Stimulated activated CD4-positive, alpha-beta T cell treated with anti-CD3 and anti-CD28 coated beads, Interleukin-1b, Interleukin-23, amount 100 ng/mL, for 1 hour (primary cell): ENCODE data around the gene GFOD1.

ENCODE experiments used
- DNase-seq, 2 donors: peaks; one replicate each; pipeline ENCODE4 v3.0.0-alpha.2; 2020; ENCODE audit warnings: low read depth in 2 of 2

Gene GFOD1

DNA sequence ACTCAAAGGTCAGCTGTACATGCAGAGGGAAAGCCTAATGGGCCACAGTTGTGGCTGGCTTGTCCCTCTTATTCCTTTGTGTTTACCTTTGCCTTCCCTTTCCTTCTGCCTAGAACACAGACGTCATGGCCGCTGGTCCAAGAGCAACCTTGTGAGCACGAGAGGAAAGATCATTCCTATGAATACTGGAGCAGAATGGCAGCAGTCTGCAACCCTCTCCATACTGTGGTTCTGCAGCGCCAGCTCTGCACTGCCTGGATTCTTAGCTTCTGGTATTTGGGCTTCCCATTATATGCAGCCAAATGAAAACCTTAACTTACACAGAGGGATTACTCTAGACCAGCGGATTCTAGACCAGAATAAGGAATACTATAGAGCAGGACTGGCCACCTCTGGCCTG, 171.5 kb downstream of the GFOD1 start:
- no peak for DNase-seq

DNA sequence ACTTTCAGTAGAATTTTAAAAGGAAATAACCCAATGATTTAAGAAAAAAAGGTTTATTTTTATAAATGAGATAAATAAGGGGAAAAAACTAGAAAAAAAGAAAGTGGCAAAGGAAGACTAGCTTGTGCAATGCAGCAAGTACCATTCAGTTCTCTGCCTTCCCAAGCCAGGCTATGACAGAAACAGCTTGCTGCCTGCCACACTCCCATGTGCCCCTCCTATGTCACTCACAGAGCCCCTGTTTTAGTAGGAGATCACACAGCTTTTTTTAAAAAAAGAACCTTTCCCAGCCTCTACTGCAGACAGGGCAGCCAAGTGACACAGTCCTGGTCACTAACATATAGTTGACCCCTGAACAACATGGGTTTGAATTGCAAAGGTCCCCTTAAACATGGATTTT, 172.6 kb downstream of the GFOD1 start:
- no peak for DNase-seq

DNA sequence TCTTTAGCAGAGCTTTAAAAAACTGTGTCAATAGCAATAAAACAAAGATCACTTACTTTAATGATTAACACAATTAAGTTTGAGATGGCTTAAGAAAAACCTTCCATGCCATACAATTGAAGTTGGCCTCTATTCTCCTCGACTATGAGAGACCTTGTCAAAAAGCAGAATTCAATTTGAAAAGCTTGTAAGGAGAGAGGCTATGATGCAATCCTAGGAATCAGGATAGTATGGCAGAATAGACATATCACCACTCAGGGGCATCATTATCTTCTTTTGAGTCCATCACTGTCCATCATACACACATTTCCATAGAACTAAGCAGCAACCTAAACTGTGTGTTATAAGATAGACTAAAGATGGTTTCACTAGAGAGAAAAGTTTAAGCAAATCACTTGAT, 176.2 kb downstream of the GFOD1 start:
- DNase-seq, result no peak

DNA sequence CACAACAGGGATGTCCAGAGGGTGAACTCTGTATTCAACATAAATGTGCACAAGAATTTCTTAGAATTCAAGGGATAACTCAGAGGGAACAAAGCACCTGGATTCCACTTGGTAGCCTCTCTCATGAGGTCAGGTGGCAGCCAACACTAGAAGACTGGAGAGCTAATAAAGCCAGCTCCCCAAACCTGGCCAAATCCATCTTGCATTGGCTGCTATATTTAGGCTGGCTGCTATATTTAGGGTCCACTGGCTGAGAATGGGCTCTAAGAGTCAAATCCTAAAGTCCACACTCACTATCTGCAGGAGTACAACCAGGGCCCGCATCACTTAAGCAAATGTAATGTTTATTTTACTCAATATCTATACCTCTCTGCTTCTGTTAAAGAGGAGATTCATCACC, 179.1 kb downstream of the GFOD1 start:
- DNase-seq, result no peak
